Nephron progenitor cell (in vitro differentiated cells): Measurements from ENCODE around the gene CHRNA4.
A peak's percentile ranks its signal among the peaks of the same experiment; 100 is the strongest.

ENCODE experiments used
- DNase-seq: peaks from one replicate; pipeline ENCODE4 v3.0.0; 2021
- H3K27ac Mint-ChIP-seq: 2 replicates; pipeline ENCODE4 v1.8.0; 2021; ENCODE audit warnings: mild to moderate bottlenecking, moderate library complexity, mixed read lengths
- H3K27me3 Mint-ChIP-seq: 2 replicates; pipeline ENCODE4 v1.8.0; 2021; ENCODE audit warnings: mild to moderate bottlenecking, low read depth, mixed read lengths; ENCODE audit not compliant: poor library complexity
- H3K36me3 Mint-ChIP-seq: 2 replicates; pipeline ENCODE4 v1.8.0; 2021; ENCODE audit warnings: low read depth, mixed read lengths
- H3K4me1 Mint-ChIP-seq: 2 replicates; pipeline ENCODE4 v1.8.0; 2021; ENCODE audit warnings: mixed read lengths
- H3K4me3 Mint-ChIP-seq: 2 replicates; pipeline ENCODE4 v1.8.0; 2021; ENCODE audit warnings: mild to moderate bottlenecking, moderate library complexity, mixed read lengths
- H3K9me3 Mint-ChIP-seq: 2 replicates; pipeline ENCODE4 v1.8.0; 2021; ENCODE audit warnings: mild to moderate bottlenecking, moderate library complexity, mixed read lengths
- TF ChIP-seq, protein P1 (sequence below): fragments of 200-600 bp; sonication (generic); IDR thresholded peaks from 2 replicates; pipeline ENCODE4 v1.5.0; 2021; ENCODE audit warnings: antibody characterized with exemption

Gene CHRNA4

GRCh38 chr20:63372971-63373885 is 12.1 kb upstream of the CHRNA4 start:
- H3K4me1 Mint-ChIP-seq = peaks cover 39% of the 10 kb centered on the region
- no peaks in the 10 kb centered on the region for H3K36me3 Mint-ChIP-seq
- TF ChIP-seq, protein P1, sequence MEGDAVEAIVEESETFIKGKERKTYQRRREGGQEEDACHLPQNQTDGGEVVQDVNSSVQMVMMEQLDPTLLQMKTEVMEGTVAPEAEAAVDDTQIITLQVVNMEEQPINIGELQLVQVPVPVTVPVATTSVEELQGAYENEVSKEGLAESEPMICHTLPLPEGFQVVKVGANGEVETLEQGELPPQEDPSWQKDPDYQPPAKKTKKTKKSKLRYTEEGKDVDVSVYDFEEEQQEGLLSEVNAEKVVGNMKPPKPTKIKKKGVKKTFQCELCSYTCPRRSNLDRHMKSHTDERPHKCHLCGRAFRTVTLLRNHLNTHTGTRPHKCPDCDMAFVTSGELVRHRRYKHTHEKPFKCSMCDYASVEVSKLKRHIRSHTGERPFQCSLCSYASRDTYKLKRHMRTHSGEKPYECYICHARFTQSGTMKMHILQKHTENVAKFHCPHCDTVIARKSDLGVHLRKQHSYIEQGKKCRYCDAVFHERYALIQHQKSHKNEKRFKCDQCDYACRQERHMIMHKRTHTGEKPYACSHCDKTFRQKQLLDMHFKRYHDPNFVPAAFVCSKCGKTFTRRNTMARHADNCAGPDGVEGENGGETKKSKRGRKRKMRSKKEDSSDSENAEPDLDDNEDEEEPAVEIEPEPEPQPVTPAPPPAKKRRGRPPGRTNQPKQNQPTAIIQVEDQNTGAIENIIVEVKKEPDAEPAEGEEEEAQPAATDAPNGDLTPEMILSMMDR = no peak
- no peak overlapping the region for H3K4me3 Mint-ChIP-seq
- no peaks in the 10 kb centered on the region for H3K9me3 Mint-ChIP-seq
- no peak for DNase-seq
- peaks cover 11% of the 10 kb centered on the region for H3K27me3 Mint-ChIP-seq
- H3K27ac Mint-ChIP-seq = no peak overlapping the region

- H3K4me1 Mint-ChIP-seq = peaks cover 37% of the 10 kb centered on the region
- H3K36me3 Mint-ChIP-seq = no peaks in the 10 kb centered on the region
- TF ChIP-seq, protein P1 = no peak
- peaks cover 14% of the 10 kb centered on the region for H3K27me3 Mint-ChIP-seq
- no peak overlapping the region for H3K27ac Mint-ChIP-seq
- no peak for DNase-seq
- H3K9me3 Mint-ChIP-seq = no peaks in the 10 kb centered on the region
- H3K4me3 Mint-ChIP-seq = no peak overlapping the region
Measured at GRCh38 chr20:63371291-63371865, 10.2 kb upstream of the CHRNA4 start.

DNA sequence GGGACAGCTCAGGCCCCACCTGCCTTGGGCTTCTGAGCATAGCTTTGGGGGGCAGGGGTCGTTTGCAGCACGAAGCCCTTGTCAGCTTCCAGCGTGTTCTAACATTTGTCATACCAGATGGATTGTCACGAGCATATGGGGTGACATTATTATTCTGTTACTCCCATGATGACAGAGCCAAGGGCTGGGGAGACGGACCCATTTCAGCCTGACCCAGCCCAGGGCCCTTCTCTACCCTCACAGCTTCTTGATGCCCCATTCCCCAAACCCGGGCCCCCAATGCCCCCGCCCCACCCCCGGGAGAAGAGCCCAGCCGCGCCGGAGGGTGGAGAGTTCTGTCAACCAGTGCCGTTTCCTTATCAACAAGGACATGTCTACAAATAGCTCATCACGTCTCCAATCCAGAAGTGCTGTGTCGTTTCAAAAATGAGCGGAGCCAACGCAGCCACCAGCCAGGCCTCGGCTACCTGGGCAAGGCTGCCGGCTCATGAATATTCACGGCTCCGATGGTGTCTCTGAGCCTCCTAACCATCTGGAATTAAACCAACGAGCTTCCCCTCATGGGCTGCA is 9.6 kb upstream of the CHRNA4 start:
- Mint-ChIP-seq H3K36me3 (no peaks in the 10 kb centered on the region), H3K4me3 (no peak overlapping the region), H3K4me1 (peaks cover 32% of the 10 kb centered on the region), H3K27ac (no peak overlapping the region), H3K9me3 (no peaks in the 10 kb centered on the region), H3K27me3 (peaks cover 14% of the 10 kb centered on the region)
- no peak for DNase-seq
- TF ChIP-seq, protein P1 = no peak

DNA sequence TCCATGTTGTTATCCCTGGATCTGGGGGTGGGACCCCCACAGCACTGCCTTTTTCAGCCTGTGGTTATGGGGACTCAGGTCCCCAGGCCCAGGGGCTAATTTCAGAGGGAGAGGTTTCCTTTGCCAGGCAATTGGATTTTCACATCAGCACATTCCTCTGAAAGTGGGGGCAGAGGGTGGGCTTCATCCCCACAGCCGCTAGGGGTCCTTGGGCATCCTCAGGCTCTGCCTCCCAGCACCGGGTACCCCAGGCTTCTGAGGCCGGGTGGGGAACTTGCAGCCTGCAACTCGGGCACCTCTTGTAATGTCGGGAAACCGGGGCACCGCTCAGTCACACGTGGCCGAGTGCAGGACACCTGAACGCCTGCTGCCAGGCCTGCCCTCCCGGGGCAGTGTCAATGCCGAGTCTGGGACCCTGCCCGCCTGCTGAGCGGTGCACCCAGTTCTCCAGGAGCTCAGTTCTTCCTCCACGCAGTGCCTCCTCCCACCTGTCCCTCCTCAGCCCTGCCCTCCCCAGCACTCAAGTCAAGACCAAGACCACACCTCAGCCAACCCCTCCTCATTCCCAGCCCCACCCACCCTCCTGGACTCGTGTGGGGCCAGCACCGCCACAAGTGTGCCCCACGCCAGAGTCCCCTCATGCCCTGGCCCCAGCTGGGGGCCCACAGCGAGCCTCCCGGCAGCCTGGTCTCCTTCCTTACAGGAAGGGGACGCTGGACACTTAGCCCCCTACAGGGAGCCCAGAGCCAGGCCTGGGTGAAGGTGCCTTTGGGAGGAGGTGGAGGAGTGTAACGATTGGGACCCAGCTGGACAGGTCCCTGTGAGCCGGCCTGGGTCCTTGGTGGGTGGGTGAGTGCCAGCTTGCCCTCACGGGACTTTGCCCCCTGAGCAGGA is 8.8 kb upstream of the CHRNA4 start:
- Mint-ChIP-seq H3K27me3 (peaks cover 14% of the 10 kb centered on the region), H3K27ac (no peak overlapping the region)

GRCh38 chr20:63369024-63369530 is 7.9 kb upstream of the CHRNA4 start:
- H3K36me3 Mint-ChIP-seq = no peaks in the 10 kb centered on the region
- H3K4me1 Mint-ChIP-seq = peaks cover 37% of the 10 kb centered on the region
- no peak overlapping the region for H3K4me3 Mint-ChIP-seq
- H3K27me3 Mint-ChIP-seq = peaks cover 12% of the 10 kb centered on the region
- DNase-seq = no peak
- H3K9me3 Mint-ChIP-seq = no peaks in the 10 kb centered on the region
- TF ChIP-seq, protein P1 = no peak
- no peak overlapping the region for H3K27ac Mint-ChIP-seq

More for the DNA sequence above, 8.8 kb upstream of the CHRNA4 start:
- Mint-ChIP-seq H3K9me3 (no peaks in the 10 kb centered on the region), H3K4me3 (no peak overlapping the region), H3K4me1 (peaks cover 32% of the 10 kb centered on the region), H3K36me3 (no peaks in the 10 kb centered on the region)
- DNase-seq = no peak
- TF ChIP-seq, protein P1 = peak; percentile 12
